Fibroblast of villous mesenchyme (primary cell): ENCODE results near the gene TNFRSF19. TPM values are rescaled to one million over a fixed set of nuclear protein-coding genes. Genes with fewer than 3 reads are reported as not detected.

Source experiments
- DNase-seq: peaks from one replicate; pipeline ENCODE4 v3.0.0-alpha.2; 2010; ENCODE audit warnings: low read depth
- H3K4me3 ChIP-seq: 2 replicates; pipeline ENCODE4 v1.5.1; 2011; ENCODE audit warnings: low read depth, mild to moderate bottlenecking, low read length
- CTCF ChIP-seq: IDR thresholded peaks from 2 replicates; pipeline ENCODE4 v1.5.1; 2012; ENCODE audit warnings: low read depth, mild to moderate bottlenecking, low read length; ENCODE audit not compliant: insufficient read depth
- total RNA-seq: library from RNA; depleted of rRNA; stranded (reverse); fragments of >200 nt; gene quantifications from 2 replicates; pipeline ENCODE4 v1.2.3, GENCODE V29; 2012

Gene TNFRSF19
- total RNA-seq, 1 donor: 139 TPM

DNA sequence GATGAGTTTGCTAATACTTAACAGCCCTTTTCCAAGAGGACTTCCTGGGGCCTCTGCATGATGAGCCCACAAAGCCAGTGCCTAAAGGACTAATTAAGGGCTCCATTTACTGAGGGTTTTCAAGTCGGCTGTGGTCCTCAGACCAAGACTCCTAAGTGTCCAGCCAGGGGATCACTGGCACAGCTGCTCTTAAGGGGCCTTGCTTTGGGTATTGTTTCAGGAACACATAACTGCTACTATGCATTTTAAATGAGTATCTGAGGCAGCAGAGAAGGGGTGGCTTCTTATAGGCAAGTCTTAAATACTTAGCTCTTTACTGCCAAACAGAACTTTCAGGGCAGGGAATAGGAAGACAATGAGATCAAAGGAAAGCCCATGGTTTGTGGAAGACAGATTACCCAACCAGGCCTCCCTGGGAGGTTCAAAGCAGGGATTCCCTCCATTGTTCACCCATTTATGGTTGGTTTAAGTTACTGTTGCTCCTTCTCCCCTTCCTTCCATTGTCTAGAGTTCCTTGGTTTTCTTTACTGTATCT lies 61.9 kb downstream of the TNFRSF19 start:
- TF ChIP-seq CTCF: no peak
- no peak overlapping the region for H3K4me3 ChIP-seq
- no peak for DNase-seq

DNA sequence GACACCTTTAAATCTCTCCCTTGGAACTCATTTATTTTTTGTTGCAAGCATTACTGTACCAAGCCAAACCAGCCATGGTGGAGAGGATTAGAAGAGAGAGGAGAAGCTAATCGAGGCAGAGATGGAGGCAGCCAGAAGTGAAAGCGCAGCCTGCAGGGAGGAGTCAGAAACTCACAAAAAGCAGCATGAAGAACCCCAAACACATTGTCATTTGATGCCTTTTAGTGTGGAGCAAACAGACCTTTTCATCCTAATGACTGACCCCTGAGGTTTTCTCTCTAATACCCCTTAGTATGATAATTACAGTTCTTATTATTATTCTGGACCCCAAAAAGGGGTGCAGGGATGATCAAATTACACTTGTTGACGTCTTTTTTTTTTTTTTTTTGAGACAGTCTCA lies 62.5 kb downstream of the TNFRSF19 start:
- H3K4me3 ChIP-seq: no peak overlapping the region
- DNase-seq: no peak
- TF ChIP-seq CTCF: no peak

GRCh38 chr13:23634897-23635296 lies 64.7 kb downstream of the TNFRSF19 start:
- H3K4me3 ChIP-seq: no peak overlapping the region
- no peak for TF ChIP-seq CTCF
- DNase-seq: no peak

DNA sequence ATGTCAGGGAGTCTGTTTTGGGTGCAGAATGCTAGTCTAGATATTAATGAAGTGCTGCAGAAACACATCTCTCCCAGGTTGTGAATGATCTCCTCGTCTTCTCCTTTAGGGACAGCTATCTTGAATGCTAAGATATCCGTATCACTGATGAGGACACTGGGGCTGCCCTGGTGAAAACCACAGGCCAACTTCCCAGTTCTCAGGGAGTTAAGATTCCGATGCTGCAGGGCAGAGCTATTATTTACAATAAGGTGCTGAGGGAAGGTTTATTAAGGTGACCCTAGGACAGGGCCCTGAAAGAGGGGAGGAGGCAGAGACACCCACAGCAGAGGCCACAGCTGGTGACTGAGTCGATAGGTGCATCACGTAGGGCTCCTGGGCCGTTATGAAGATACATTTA lies 66.1 kb downstream of the TNFRSF19 start:
- TF ChIP-seq CTCF: no peak
- no peak for DNase-seq
- H3K4me3 ChIP-seq: no peak overlapping the region

DNA sequence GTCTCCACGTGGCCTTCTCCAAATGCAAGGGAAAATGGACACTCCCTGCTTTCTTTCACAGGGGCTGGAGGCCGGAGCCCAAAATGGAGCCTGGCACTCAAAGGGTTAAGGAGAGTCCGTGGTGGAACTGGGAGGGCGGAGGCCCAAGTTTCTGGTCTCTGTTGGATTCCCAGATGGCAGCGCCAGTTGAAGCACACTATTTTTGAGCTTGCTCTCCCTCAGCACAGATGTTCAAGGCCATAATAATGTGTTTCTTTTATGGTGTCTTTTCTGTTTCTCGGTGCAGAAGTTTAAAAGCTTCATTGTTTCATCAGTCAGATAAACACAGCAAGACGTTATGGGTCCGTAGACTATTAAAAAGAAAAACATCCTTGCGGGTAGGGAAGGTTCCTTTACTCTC lies 67.6 kb downstream of the TNFRSF19 start:
- no peak overlapping the region for H3K4me3 ChIP-seq
- no peak for DNase-seq
- TF ChIP-seq CTCF: no peak

DNA sequence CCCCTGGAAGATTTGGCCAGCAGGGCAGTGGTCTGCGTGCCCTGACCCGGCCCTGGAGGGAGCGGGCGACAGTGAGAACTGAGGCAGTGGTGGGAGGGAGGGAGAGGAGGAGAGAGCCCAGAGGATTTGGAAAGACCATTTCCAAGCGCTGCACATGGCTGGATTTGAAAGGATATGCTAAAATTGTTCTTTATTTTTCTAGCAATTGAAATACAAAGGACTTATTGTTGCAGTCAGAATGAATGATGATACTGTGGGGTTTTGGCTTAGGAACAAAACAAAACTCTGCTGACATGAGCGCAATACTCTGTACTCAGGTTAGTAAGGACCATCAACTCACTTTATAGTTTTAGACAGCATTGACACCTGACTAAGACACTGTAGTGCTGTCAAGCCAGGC lies 69.5 kb downstream of the TNFRSF19 start:
- no peak for DNase-seq
- TF ChIP-seq CTCF: no peak
- no peak overlapping the region for H3K4me3 ChIP-seq

GRCh38 chr13:23642110-23642509 lies 71.9 kb downstream of the TNFRSF19 start:
- DNase-seq: no peak
- H3K4me3 ChIP-seq: no peak overlapping the region
- no peak for TF ChIP-seq CTCF
